HG03060 (cell line): ENCODE data around the gene KIF20A.
"Not testable (repeated sequence)": the region's sequence is repeated elsewhere in the genome, so short reads cannot be mapped to it uniquely, and the experiment has no call there.

ENCODE experiments used
- ATAC-seq: cut with Tn5 transposase; IDR thresholded peaks from one replicate; pipeline ENCODE4 v1.9.1; 2021; ENCODE audit warnings: low read depth, moderate number of reproducible peaks; ENCODE audit not compliant: unreplicated experiment

The KIF20A gene

GRCh38 chr5:138178516-138179276, at the start of gene KIF20A, which contains the start of gene BRD8:
KIF20A (plus strand) TSS chr5:138179112; CDS start chr5:138179681, 569 bp downstream.
BRD8 (minus strand) TSS chr5:138178630; CDS start chr5:138178614, 16 bp downstream.
- peak; percentile 71 for ATAC-seq

GRCh38 chr5:138129347-138129746, 49.6 kb upstream of the KIF20A start:
- ATAC-seq: no peak

- no peak for ATAC-seq
These were observed 46.4 kb upstream of the KIF20A start for GRCh38 chr5:138132543-138132942.

GRCh38 chr5:138138949-138139780, 39.7 kb upstream of the KIF20A start, which contains the start of gene NME5:
NME5 (minus strand) TSS chr5:138139428; CDS start chr5:138138780, 648 bp downstream.
- no peak for ATAC-seq

GRCh38 chr5:138139781-138140090, 39.2 kb upstream of the KIF20A start:
- ATAC-seq: no peak

GRCh38 chr5:138140268-138140667, 38.6 kb upstream of the KIF20A start:
- no peak for ATAC-seq

- ATAC-seq: no peak
These were observed 37.2 kb upstream of the KIF20A start for GRCh38 chr5:138141734-138142133.

GRCh38 chr5:138143578-138143977, 35.3 kb upstream of the KIF20A start:
- not testable (repeated sequence) for ATAC-seq

- no peak for ATAC-seq
These were observed 30.1 kb upstream of the KIF20A start for GRCh38 chr5:138148811-138149210.

GRCh38 chr5:138149530-138149929, 29.4 kb upstream of the KIF20A start:
- ATAC-seq: no peak

- ATAC-seq: not testable (repeated sequence)
These were observed 22.9 kb upstream of the KIF20A start for GRCh38 chr5:138155977-138156376.

- ATAC-seq: no peak
These were observed 21.3 kb upstream of the KIF20A start for GRCh38 chr5:138157626-138158025.

- ATAC-seq: no peak
These were observed 19.2 kb upstream of the KIF20A start for GRCh38 chr5:138159666-138160065.

- ATAC-seq: no peak
These were observed 18.2 kb upstream of the KIF20A start for GRCh38 chr5:138160706-138161105.

- no peak for ATAC-seq
These were observed 15.2 kb upstream of the KIF20A start for GRCh38 chr5:138163721-138164120.

GRCh38 chr5:138169124-138169523, 9.8 kb upstream of the KIF20A start:
- ATAC-seq: no peak

- ATAC-seq: no peak
These were observed 8.6 kb upstream of the KIF20A start for GRCh38 chr5:138170299-138170698.

GRCh38 chr5:138177941-138178515, 884 bp upstream of the KIF20A start:
- ATAC-seq: no peak

- no peak for ATAC-seq
These were observed 455 bp downstream of the KIF20A start for GRCh38 chr5:138179277-138179857.

GRCh38 chr5:138180183-138180782, 1.4 kb downstream of the KIF20A start:
- no peak for ATAC-seq
